HEK293T (cell line): ENCODE measurements around the gene ARHGEF39.

Source experiments
- CTCF ChIA-PET: fragments of 350-600 bp; formaldehyde crosslinking; extraction: SDS; loops from one replicate; lab custom pipeline; 2021; ENCODE audit warnings: antibody characterized with exemption, inconsistent platforms; lab: Yijun Ruan, JAX
- POLR2A ChIA-PET: fragments of 350-600 bp; formaldehyde crosslinking; extraction: SDS; loops from one replicate; lab custom pipeline; 2020; ENCODE audit warnings: antibody characterized with exemption, inconsistent platforms; lab: Yijun Ruan, JAX
- DNase-seq: peaks from one replicate; pipeline ENCODE4 v3.0.0; 2012; ENCODE audit warnings: mixed read lengths; ENCODE audit errors: extremely low spot score
- ARNT ChIP-seq: fragments of 450-650 bp; IDR thresholded peaks from 2 replicates; pipeline ENCODE4 v1.6.1; 2017; ENCODE audit warnings: mild to moderate bottlenecking
- BHLHE40 ChIP-seq: fragments of 450-650 bp; IDR thresholded peaks from 2 replicates; pipeline ENCODE4 v1.6.1; 2016; ENCODE audit warnings: mild to moderate bottlenecking, moderate library complexity, borderline replicate concordance
- CTBP1 ChIP-seq: fragments of 450-650 bp; IDR thresholded peaks from 2 replicates; pipeline ENCODE4 v1.6.1; 2016; ENCODE audit warnings: borderline replicate concordance
- ELF4 ChIP-seq: fragments of 450-650 bp; IDR thresholded peaks from 2 replicates; pipeline ENCODE4 v1.6.1; 2017; ENCODE audit warnings: antibody characterized with exemption
- FOXA1 ChIP-seq: fragments of 450-650 bp; IDR thresholded peaks from 2 replicates; pipeline ENCODE4 v1.6.1; 2016; ENCODE audit warnings: mild to moderate bottlenecking
- FOXK2 ChIP-seq: fragments of 450-650 bp; IDR thresholded peaks from 2 replicates; pipeline ENCODE4 v1.6.1; 2016; ENCODE audit warnings: mild to moderate bottlenecking
- FOXM1 ChIP-seq: fragments of 450-650 bp; IDR thresholded peaks from 2 replicates; pipeline ENCODE4 v1.6.1; 2017; ENCODE audit warnings: mild to moderate bottlenecking, borderline replicate concordance
- HDGF ChIP-seq: fragments of 450-650 bp; IDR thresholded peaks from 2 replicates; pipeline ENCODE4 v1.6.1; 2017; ENCODE audit warnings: antibody characterized with exemption, borderline replicate concordance
- L3MBTL2 ChIP-seq: fragments of 450-650 bp; conservative IDR thresholded peaks from 2 replicates; pipeline ENCODE4 v1.6.1; 2016; ENCODE audit warnings: mild to moderate bottlenecking
- LEF1 ChIP-seq: fragments of 450-650 bp; IDR thresholded peaks from 2 replicates; pipeline ENCODE4 v1.6.1; 2017; ENCODE audit warnings: mild to moderate bottlenecking, borderline replicate concordance
- NFRKB ChIP-seq: fragments of 450-650 bp; IDR thresholded peaks from 2 replicates; pipeline ENCODE4 v1.6.1; 2016; ENCODE audit warnings: mild to moderate bottlenecking, moderate library complexity
- SP1 ChIP-seq: fragments of 450-650 bp; IDR thresholded peaks from 2 replicates; pipeline ENCODE4 v1.6.1; 2017
- SUZ12 ChIP-seq: fragments of 450-650 bp; IDR thresholded peaks from 2 replicates; pipeline ENCODE4 v1.6.1; 2016; ENCODE audit warnings: mild to moderate bottlenecking
- TARDBP ChIP-seq: fragments of 450-650 bp; IDR thresholded peaks from 2 replicates; pipeline ENCODE4 v1.6.1; 2016
- ZNF384 ChIP-seq: fragments of 450-650 bp; IDR thresholded peaks from 2 replicates; pipeline ENCODE4 v1.6.1; 2016
- TF ChIP-seq, protein P1 (sequence below): fragments of 450-650 bp; IDR thresholded peaks from 2 replicates; pipeline ENCODE4 v1.6.1; 2016

ARHGEF39 gene

DNA sequence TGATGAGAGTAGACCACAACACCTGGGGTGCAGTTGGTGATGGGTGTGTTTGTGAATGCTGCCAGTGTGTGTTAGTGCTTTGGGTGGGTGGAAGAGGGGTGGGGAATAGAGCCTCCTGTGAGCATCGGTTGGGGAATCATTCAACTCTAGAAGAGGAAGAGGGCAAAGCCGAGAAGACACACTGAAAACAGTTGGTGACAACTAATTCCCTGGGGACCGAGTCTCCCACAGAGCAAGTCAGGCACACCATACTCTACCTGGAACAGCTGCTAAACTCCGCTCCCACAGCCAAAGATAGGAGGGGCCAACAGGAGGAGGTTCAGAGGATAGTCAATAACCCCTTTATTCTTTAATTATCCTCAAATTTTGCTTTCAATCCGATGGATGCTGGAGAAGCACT is 1.6 kb upstream of the ARHGEF39 start:
- ChIA-PET POLR2A (no interaction called here), CTCF (no interaction called here)
- no peak for DNase-seq
- no peak for TF ChIP-seq FOXM1
- no peak for TF ChIP-seq NFRKB
- no peak for TF ChIP-seq BHLHE40
- no peak for TF ChIP-seq TARDBP
- no peak for TF ChIP-seq ARNT
- TF ChIP-seq ZNF384, result no peak

DNA sequence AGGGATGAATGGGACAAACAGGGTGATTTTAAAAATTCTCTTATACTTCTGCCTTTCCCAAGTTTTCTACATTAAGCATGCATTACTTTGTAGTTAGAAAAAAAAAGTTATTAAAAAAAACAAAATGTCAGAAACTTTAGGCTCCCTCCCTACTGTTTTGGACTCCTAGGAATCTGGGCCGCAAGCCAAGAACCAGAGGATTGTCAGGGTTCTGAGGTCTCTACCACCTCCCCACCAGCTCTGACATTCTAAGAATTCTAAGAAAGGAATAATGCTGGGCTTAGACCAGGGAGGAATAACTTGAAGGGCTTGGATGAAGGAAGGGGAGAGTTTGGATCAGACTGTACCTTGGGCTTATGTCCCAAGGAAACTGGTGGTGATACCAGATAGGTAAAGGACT is 1.1 kb upstream of the ARHGEF39 start:
- TF ChIP-seq LEF1, result no peak
- no peak for TF ChIP-seq SP1
- no peak for TF ChIP-seq SUZ12
- TF ChIP-seq HDGF, result no peak
- no peak for TF ChIP-seq FOXA1
- TF ChIP-seq BHLHE40, result no peak
- no peak for TF ChIP-seq FOXM1
- TF ChIP-seq TARDBP, result no peak
- TF ChIP-seq, protein P1, sequence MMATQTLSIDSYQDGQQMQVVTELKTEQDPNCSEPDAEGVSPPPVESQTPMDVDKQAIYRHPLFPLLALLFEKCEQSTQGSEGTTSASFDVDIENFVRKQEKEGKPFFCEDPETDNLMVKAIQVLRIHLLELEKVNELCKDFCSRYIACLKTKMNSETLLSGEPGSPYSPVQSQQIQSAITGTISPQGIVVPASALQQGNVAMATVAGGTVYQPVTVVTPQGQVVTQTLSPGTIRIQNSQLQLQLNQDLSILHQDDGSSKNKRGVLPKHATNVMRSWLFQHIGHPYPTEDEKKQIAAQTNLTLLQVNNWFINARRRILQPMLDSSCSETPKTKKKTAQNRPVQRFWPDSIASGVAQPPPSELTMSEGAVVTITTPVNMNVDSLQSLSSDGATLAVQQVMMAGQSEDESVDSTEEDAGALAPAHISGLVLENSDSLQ, result no peak
- no peak for TF ChIP-seq FOXK2
- no peak for TF ChIP-seq L3MBTL2
- ChIA-PET POLR2A (interaction anchor here (2.0 to 2.6 kb wide), 3 partner anchors 18 to 25 kb away, joined by 5 to 14 read pairs (median 7); partner anchors contain the start of gene TPM2), CTCF (no interaction called here)
- DNase-seq, result no peak

- CTCF ChIA-PET, result interaction anchor here (0.5 to 1.1 kb wide), 3 partner anchors 18 to 62 kb away, joined by 3 to 6 read pairs (median 4); no protein-coding TSS in a partner anchor
- no peak for DNase-seq
- POLR2A ChIA-PET, result interaction anchor here (1.6 to 2.6 kb wide), 7 partner anchors 14 to 83 kb away, joined by 5 to 14 read pairs (median 7); partner anchors contain the start of genes GBA2, RGP1 and TPM2
- no peak for TF ChIP-seq TARDBP
Measured at GRCh38 chr9:35665471-35665818, 450 bp upstream of the ARHGEF39 start.

- CTCF ChIA-PET, result no interaction called here
Measured at GRCh38 chr9:35662437-35662836, 2.6 kb downstream of the ARHGEF39 start.

GRCh38 chr9:35661756-35662350 is 3.1 kb downstream of the ARHGEF39 start:
- ChIA-PET POLR2A (interaction anchor here (1.2 to 2.7 kb wide), 5 partner anchors 14 to 93 kb away, joined by 3 to 10 read pairs (median 5); partner anchors contain the start of genes CREB3 and TLN1), CTCF (no interaction called here)
- no peak for DNase-seq
- TF ChIP-seq NFRKB (no peak), ELF4 (no peak), SUZ12 (no peak), HDGF (no peak), FOXK2 (no peak), FOXM1 (no peak)
- TF ChIP-seq, protein P1, result no peak

More at GRCh38 chr9:35662437-35662836, 2.6 kb downstream of the ARHGEF39 start:
- DNase-seq, result no peak
- POLR2A ChIA-PET, result interaction anchor here (2.7 kb wide), 1 partner anchor 70 kb away, joined by 10 read pairs; the partner anchor contains the start of genes CREB3 and TLN1
- TF ChIP-seq SUZ12 (no peak), FOXA1 (no peak), L3MBTL2 (no peak), FOXK2 (no peak), LEF1 (no peak), CTBP1 (no peak), HDGF (no peak), SP1 (no peak), FOXM1 (no peak), BHLHE40 (no peak), ARNT (no peak), ZNF384 (no peak), TARDBP (no peak)
- TF ChIP-seq, protein P1, result no peak

DNA sequence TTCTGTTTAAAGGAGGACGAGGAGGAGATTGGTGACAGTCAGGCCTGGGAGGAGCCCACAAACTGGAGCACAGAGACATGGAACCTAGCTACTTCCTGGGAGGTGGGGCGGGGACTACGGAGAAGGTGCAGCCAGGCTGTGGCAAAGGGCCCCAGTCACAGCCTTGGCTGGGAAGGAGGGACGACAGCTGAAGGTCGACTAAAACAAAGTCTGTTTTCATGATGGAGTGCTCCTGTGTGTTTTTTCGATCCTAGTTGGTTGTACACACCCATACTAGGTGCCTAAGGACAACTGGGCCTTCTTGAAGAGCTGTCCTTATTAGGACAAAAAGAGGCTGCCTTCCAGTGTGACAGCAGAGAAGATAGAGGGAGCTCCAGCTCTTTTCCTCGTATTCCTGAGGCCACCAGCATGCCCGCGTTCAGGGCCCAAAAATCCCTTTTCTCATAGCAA is 4.0 kb downstream of the ARHGEF39 start:
- POLR2A ChIA-PET, result interaction anchor here (1.0 to 2.7 kb wide), 6 partner anchors 13 to 94 kb away, joined by 3 to 10 read pairs (median 5); partner anchors contain the start of genes CREB3 and TLN1

More for the DNA sequence above, 4.0 kb downstream of the ARHGEF39 start:
- TF ChIP-seq BHLHE40, result no peak
- TF ChIP-seq FOXM1, result no peak
- TF ChIP-seq TARDBP, result no peak
- no peak for TF ChIP-seq SUZ12
- TF ChIP-seq, protein P1, result no peak
- TF ChIP-seq SP1, result no peak
- TF ChIP-seq CTBP1, result no peak
- no peak for TF ChIP-seq HDGF
- TF ChIP-seq ELF4, result no peak
- TF ChIP-seq ARNT, result no peak
- no peak for TF ChIP-seq L3MBTL2
- no peak for TF ChIP-seq FOXK2
- no peak for TF ChIP-seq FOXA1
- TF ChIP-seq NFRKB, result no peak
- DNase-seq, result no peak
- CTCF ChIA-PET, result no interaction called here
